Uterus (tissue), 2 donors: Measurements from ENCODE around the gene ARHGAP19.

ENCODE experiments used
- CTCF ChIP-seq, 4 experiments: fragments of 200-600 bp in 2 of 4; fragments of 450-650 bp in 2 of 4; sonication (generic) in 2 of 4; IDR thresholded peaks; one replicate each; pipeline ENCODE4 v1.5.1; 2016 to 2019; ENCODE audit warnings: antibody characterized with exemption in 4 of 4, mild to moderate bottlenecking in 2 of 4, moderate library complexity in 1 of 4
- POLR2A ChIP-seq, 2 donors: fragments of 450-650 bp; IDR thresholded peaks; one replicate each; pipeline ENCODE4 v1.6.1; 2016; ENCODE audit warnings: antibody characterized with exemption in 2 of 2, mild to moderate bottlenecking in 1 of 2, moderate library complexity in 1 of 2

- TF ChIP-seq CTCF (IDR thresholded peaks at IDR 0.05) (no peak), POLR2A (IDR thresholded peaks at IDR 0.05) (no peak)
Measured at GRCh38 chr10:97297556-97298222, 5.3 kb upstream of the ARHGAP19 start.
